ENCODE results near the gene SPOCK3. TPM values are rescaled to one million over a fixed set of nuclear protein-coding genes. Genes with fewer than 3 reads are reported as not detected.

Gene SPOCK3
- total RNA-seq, 2 experiments from 2014 or later: not detected

GRCh38 chr4:167136270-167136669, 98.0 kb downstream of the SPOCK3 start:
- POLR2A ChIA-PET: no interaction called here
- Mint-ChIP-seq H3K4me1 (no peaks in the 10 kb centered on the region), H3K36me3 (ENCODE audit: low read depth) (no peaks in the 10 kb centered on the region), H3K27me3 (no peaks in the 10 kb centered on the region), H3K9me3 (no peaks in the 10 kb centered on the region), H3K27ac (no peak overlapping the region), H3K4me3 (no peak overlapping the region)
- DNase-seq: no peak
- CTCF ChIA-PET: no interaction called here

DNA sequence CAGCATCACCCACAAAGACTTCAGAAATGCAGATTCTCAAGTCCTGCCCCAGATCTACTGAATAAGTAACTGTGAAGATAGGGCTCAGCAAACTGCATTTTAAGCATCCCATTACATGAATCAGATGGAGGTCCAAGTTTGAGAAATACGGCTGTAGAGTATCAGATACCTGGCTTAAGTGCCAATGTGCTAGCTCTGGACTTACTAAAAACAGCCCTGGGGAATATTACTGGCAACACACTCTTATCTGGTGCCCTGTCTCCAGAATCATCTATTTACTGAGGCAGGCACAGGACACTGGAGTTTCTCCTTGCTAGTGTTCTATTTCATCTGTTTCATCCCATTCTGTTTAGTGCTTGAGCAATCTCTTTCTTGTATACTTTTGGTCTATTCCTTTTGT, 105.1 kb downstream of the SPOCK3 start:
- no peaks in the 10 kb centered on the region for H3K4me1 Mint-ChIP-seq
- DNase-seq: no peak

GRCh38 chr4:167119392-167119791, 114.9 kb downstream of the SPOCK3 start:
- ChIA-PET CTCF (no interaction called here), POLR2A (no interaction called here)
- Mint-ChIP-seq H3K9me3 (no peaks in the 10 kb centered on the region), H3K27me3 (no peaks in the 10 kb centered on the region), H3K27ac (no peak overlapping the region), H3K4me1 (no peaks in the 10 kb centered on the region), H3K4me3 (no peak overlapping the region), H3K36me3 (ENCODE audit: low read depth) (no peaks in the 10 kb centered on the region)
- DNase-seq: no peak

More for the DNA sequence above, 105.1 kb downstream of the SPOCK3 start:
- H3K4me3 Mint-ChIP-seq: no peak overlapping the region
- CTCF ChIA-PET: no interaction called here
- H3K27ac Mint-ChIP-seq: no peak overlapping the region
- H3K27me3 Mint-ChIP-seq: no peaks in the 10 kb centered on the region
- no peaks in the 10 kb centered on the region for H3K36me3 Mint-ChIP-seq (ENCODE audit: low read depth)
- H3K9me3 Mint-ChIP-seq: peaks cover 5% of the 10 kb centered on the region
- POLR2A ChIA-PET: no interaction called here

GRCh38 chr4:167117273-167117672, 117.0 kb downstream of the SPOCK3 start:
- no peak overlapping the region for H3K27ac Mint-ChIP-seq
- no peak overlapping the region for H3K4me3 Mint-ChIP-seq
- no peaks in the 10 kb centered on the region for H3K36me3 Mint-ChIP-seq (ENCODE audit: low read depth)
- H3K4me1 Mint-ChIP-seq: no peaks in the 10 kb centered on the region
- H3K27me3 Mint-ChIP-seq: no peaks in the 10 kb centered on the region
- no peak for DNase-seq
- POLR2A ChIA-PET: no interaction called here
- CTCF ChIA-PET: no interaction called here
- H3K9me3 Mint-ChIP-seq: no peaks in the 10 kb centered on the region

- H3K4me3 Mint-ChIP-seq: no peak overlapping the region
- H3K27me3 Mint-ChIP-seq: no peaks in the 10 kb centered on the region
- H3K27ac Mint-ChIP-seq: no peak overlapping the region
- CTCF ChIA-PET: interaction anchor here (0.7 kb wide), 1 partner anchor 220 kb away, joined by 3 read pairs; no protein-coding TSS in a partner anchor
- POLR2A ChIA-PET: no interaction called here
- H3K4me1 Mint-ChIP-seq: no peaks in the 10 kb centered on the region
- H3K9me3 Mint-ChIP-seq: no peaks in the 10 kb centered on the region
- no peaks in the 10 kb centered on the region for H3K36me3 Mint-ChIP-seq (ENCODE audit: low read depth)
- DNase-seq: no peak
Measured at GRCh38 chr4:167114416-167114971, 119.8 kb downstream of the SPOCK3 start.

DNA sequence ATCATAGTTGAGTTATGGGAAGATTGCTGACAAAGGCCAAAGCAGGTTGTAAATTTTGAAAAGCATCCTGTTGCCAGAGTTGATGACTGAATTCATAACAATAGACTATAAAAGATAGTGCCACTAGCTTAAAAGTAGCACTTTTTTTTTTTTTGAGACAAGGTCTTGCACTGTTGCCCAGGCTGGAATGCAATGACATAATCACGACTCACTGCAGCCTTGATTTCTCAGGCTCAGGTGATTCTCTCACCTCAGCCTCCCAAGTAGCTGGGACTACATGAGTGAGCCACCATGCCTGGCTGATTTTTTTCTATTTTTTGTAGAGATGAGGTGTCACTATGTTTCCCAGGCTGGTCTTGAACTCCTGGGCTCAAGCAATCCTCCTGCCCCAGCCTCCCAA, 122.7 kb downstream of the SPOCK3 start:
- ChIA-PET CTCF (no interaction called here), POLR2A (interaction anchor here (0.7 kb wide), 1 partner anchor 74 kb away, joined by 4 read pairs; no protein-coding TSS in a partner anchor)
- H3K27me3 Mint-ChIP-seq: no peaks in the 10 kb centered on the region
- H3K9me3 Mint-ChIP-seq: no peaks in the 10 kb centered on the region
- H3K27ac Mint-ChIP-seq: no peak overlapping the region
- no peaks in the 10 kb centered on the region for H3K4me1 Mint-ChIP-seq
- DNase-seq: no peak
- H3K36me3 Mint-ChIP-seq (ENCODE audit: low read depth): no peaks in the 10 kb centered on the region
- no peak overlapping the region for H3K4me3 Mint-ChIP-seq

GRCh38 chr4:167111092-167111491, 123.2 kb downstream of the SPOCK3 start:
- DNase-seq: no peak
- ChIA-PET CTCF (no interaction called here), POLR2A (no interaction called here)
- H3K4me1 Mint-ChIP-seq: no peaks in the 10 kb centered on the region
- no peaks in the 10 kb centered on the region for H3K27me3 Mint-ChIP-seq
- no peaks in the 10 kb centered on the region for H3K9me3 Mint-ChIP-seq
- H3K36me3 Mint-ChIP-seq (ENCODE audit: low read depth): no peaks in the 10 kb centered on the region
- H3K27ac Mint-ChIP-seq: no peak overlapping the region
- no peak overlapping the region for H3K4me3 Mint-ChIP-seq

DNA sequence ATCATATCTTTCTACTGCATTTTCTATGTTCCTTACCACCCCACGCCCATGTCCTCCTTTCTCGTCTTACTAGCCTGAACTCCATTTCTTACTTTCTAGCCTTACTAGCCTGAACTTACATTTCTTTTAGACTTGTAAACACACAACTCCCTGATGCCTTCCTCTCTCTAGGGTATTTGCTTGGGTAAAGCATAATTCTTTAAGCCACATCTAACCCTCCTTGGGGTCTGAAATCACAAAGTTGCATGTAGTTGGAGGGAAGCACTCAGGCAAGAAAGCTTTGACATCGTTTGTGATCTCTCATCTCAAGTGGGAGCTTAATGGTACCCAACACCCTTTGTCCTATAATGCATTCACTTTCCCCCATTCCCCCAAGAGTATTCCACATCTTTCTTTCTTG, 124.4 kb downstream of the SPOCK3 start:
- Mint-ChIP-seq H3K4me1 (no peaks in the 10 kb centered on the region), H3K27ac (no peak overlapping the region), H3K4me3 (no peak overlapping the region), H3K9me3 (no peaks in the 10 kb centered on the region), H3K36me3 (ENCODE audit: low read depth) (no peaks in the 10 kb centered on the region), H3K27me3 (no peaks in the 10 kb centered on the region)
- CTCF ChIA-PET: no interaction called here
- POLR2A ChIA-PET: no interaction called here
- peak; percentile 5 for DNase-seq

- no peaks in the 10 kb centered on the region for H3K36me3 Mint-ChIP-seq (ENCODE audit: low read depth)
- H3K27me3 Mint-ChIP-seq: no peaks in the 10 kb centered on the region
- no peaks in the 10 kb centered on the region for H3K9me3 Mint-ChIP-seq
- POLR2A ChIA-PET: no interaction called here
- H3K27ac Mint-ChIP-seq: no peak overlapping the region
- H3K4me1 Mint-ChIP-seq: no peaks in the 10 kb centered on the region
- CTCF ChIA-PET: no interaction called here
- no peak for DNase-seq
- no peak overlapping the region for H3K4me3 Mint-ChIP-seq
Measured at GRCh38 chr4:167105857-167106256, 128.4 kb downstream of the SPOCK3 start.

DNA sequence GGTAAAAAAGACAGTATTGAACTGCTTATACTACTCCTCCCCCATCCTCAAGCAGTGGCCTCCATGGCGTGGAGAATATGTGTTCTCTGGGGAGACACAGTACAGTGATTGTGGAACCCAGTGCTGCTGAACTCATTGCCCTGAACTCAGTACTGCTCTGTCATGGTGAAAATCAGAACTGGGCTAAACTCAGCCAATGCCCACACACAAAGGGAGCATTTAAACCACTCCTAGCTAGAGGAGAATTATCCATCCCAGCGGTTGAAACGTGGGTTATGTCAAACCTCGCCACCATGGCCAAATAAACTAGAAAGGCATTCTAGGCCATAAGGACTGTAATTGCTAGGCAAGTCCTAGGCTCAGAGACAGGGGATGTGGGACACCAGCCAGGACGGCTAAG, 131.8 kb downstream of the SPOCK3 start:
- Mint-ChIP-seq H3K27me3 (no peaks in the 10 kb centered on the region), H3K9me3 (no peaks in the 10 kb centered on the region), H3K27ac (no peak overlapping the region), H3K36me3 (ENCODE audit: low read depth) (no peaks in the 10 kb centered on the region), H3K4me3 (no peak overlapping the region), H3K4me1 (no peaks in the 10 kb centered on the region)
- ChIA-PET POLR2A (no interaction called here), CTCF (no interaction called here)
- DNase-seq: no peak

DNA sequence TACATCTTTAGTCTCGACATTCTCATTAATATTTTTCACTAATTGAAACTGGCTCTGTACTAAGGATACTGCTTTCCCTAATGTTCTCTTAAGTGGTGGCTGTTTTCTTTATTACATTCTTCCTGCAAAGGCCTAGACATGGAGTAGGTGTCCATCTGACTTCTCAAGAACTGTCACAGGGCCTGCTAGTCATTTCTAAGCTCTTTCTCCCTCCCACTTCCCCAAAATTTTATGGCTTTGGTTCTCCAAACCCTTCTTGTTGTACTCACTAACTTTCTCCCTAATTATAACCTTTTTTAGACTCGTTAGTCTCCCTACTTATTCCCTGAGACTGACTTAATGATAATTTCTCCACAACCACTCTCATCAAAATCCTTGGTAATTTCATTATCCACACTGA, 133.3 kb downstream of the SPOCK3 start:
- H3K27ac Mint-ChIP-seq: no peak overlapping the region
- no peaks in the 10 kb centered on the region for H3K27me3 Mint-ChIP-seq
- ChIA-PET CTCF (no interaction called here), POLR2A (no interaction called here)
- H3K4me1 Mint-ChIP-seq: no peaks in the 10 kb centered on the region
- no peaks in the 10 kb centered on the region for H3K36me3 Mint-ChIP-seq (ENCODE audit: low read depth)
- H3K9me3 Mint-ChIP-seq: no peaks in the 10 kb centered on the region
- DNase-seq: no peak
- no peak overlapping the region for H3K4me3 Mint-ChIP-seq

GRCh38 chr4:167100120-167100519, 134.2 kb downstream of the SPOCK3 start:
- Mint-ChIP-seq H3K27me3 (no peaks in the 10 kb centered on the region), H3K27ac (no peak overlapping the region), H3K36me3 (ENCODE audit: low read depth) (no peaks in the 10 kb centered on the region), H3K4me1 (no peaks in the 10 kb centered on the region), H3K4me3 (no peak overlapping the region), H3K9me3 (no peaks in the 10 kb centered on the region)
- CTCF ChIA-PET: interaction anchor here (1.4 kb wide), 1 partner anchor 13 kb away, joined by 3 read pairs; no protein-coding TSS in a partner anchor
- POLR2A ChIA-PET: no interaction called here
- DNase-seq: no peak

- Mint-ChIP-seq H3K4me1 (no peaks in the 10 kb centered on the region), H3K9me3 (no peaks in the 10 kb centered on the region), H3K36me3 (ENCODE audit: low read depth) (no peaks in the 10 kb centered on the region), H3K27ac (no peak overlapping the region), H3K27me3 (no peaks in the 10 kb centered on the region), H3K4me3 (no peak overlapping the region)
- no peak for DNase-seq
- ChIA-PET CTCF (no interaction called here), POLR2A (no interaction called here)
Measured at GRCh38 chr4:167088115-167088514, 146.2 kb downstream of the SPOCK3 start.

DNA sequence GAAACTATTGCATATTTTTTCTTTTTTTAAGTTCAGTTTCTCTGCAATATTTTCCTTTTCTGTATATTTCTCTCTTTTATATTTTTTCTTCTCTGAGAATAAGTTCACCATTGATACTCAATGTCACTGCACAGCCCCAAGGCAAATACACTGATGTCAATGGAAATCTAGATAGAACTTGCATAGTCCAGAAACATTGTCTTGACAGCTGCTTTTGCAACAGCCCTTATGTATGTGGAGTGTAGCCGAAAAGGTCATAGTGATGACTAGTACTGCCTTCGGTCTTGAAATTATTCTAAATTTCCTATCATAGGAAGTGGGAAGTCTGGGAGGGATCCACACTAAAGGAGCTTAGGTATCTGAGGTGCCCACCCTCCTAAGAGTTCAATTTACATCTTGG, 150.0 kb downstream of the SPOCK3 start:
- Mint-ChIP-seq H3K27me3 (no peaks in the 10 kb centered on the region), H3K9me3 (no peaks in the 10 kb centered on the region), H3K36me3 (ENCODE audit: low read depth) (no peaks in the 10 kb centered on the region), H3K4me3 (no peak overlapping the region), H3K4me1 (no peaks in the 10 kb centered on the region), H3K27ac (no peak overlapping the region)
- DNase-seq: no peak
- ChIA-PET CTCF (no interaction called here), POLR2A (no interaction called here)

All from activated CD4-positive, alpha-beta T cell treated with anti-CD3 and anti-CD28 coated beads, Interleukin-2, amount 10 ng/mL, durations not matched to agents 7 days and 5 days (primary cell).